GM21367 (cell line): Measurements from ENCODE around the gene GDF15.

Source experiments
- ATAC-seq: cut with Tn5 transposase; IDR thresholded peaks from one replicate; pipeline ENCODE4 v1.9.1; 2021; ENCODE audit not compliant: unreplicated experiment

Gene GDF15

GRCh38 chr19:18430417-18431144, 44.6 kb downstream of the GDF15 start:
- ATAC-seq, result no peak

- ATAC-seq, result no peak
Measured at GRCh38 chr19:18431351-18432197, 45.6 kb downstream of the GDF15 start.

GRCh38 chr19:18432275-18433014, 46.5 kb downstream of the GDF15 start:
- ATAC-seq, result no peak

GRCh38 chr19:18433015-18433691, 47.2 kb downstream of the GDF15 start:
- no peak for ATAC-seq

- ATAC-seq, result no peak
Measured at GRCh38 chr19:18433735-18434398, 47.9 kb downstream of the GDF15 start.

GRCh38 chr19:18434411-18435175, 48.6 kb downstream of the GDF15 start:
- ATAC-seq, result no peak

- no peak for ATAC-seq
Measured at GRCh38 chr19:18435178-18435841, 49.4 kb downstream of the GDF15 start.

GRCh38 chr19:18435842-18436670, 50.1 kb downstream of the GDF15 start:
- no peak for ATAC-seq

- no peak for ATAC-seq
Measured at GRCh38 chr19:18436671-18437490, 50.9 kb downstream of the GDF15 start.

- ATAC-seq, result no peak
Measured at GRCh38 chr19:18437491-18438330, 51.8 kb downstream of the GDF15 start, which contains the start of gene ISYNA1. Gene ISYNA1, minus strand, starts transcription at chr19:18438133. Its CDS starts 154 bp downstream, at chr19:18437979.

GRCh38 chr19:18438331-18439024, 52.5 kb downstream of the GDF15 start:
- no peak for ATAC-seq
